Testis (tissue), 2 donors: ENCODE measurements around the gene RGS17.

Experiments
- POLR2A ChIP-seq: fragments of 450-650 bp; IDR thresholded peaks from one replicate; pipeline ENCODE4 v1.6.1; 2017; ENCODE audit warnings: antibody characterized with exemption, mild to moderate bottlenecking, moderate library complexity
- TF ChIP-seq, protein P1 (sequence below), 3 experiments: fragments of 450-650 bp in 2 of 3; fragments of 200-600 bp in 1 of 3; sonication (generic) in 1 of 3; IDR thresholded peaks; one replicate each; pipeline ENCODE4 v1.5.1; 2016 to 2019; ENCODE audit warnings: antibody characterized with exemption in 3 of 3, mild to moderate bottlenecking in 2 of 3, moderate library complexity in 1 of 3

DNA sequence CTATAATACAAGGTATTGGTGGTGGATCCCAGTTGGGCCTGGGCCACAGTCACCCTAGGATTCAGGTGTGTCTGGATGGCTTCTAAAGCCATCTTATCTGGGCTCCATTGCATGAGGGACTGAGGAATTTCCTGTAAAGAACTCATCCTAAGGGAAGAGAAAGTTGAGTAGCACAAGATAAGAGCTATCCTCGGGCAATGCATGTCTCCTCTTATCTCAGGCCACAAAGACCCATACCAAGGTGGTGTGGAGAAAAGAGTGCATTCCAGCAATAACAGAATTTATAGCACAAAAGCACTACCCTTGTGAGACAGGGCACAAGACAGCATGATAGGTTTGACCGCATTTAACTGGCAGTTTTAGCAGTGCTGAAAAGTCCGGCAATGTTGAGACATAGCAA is 114.2 kb downstream of the RGS17 start:
- TF ChIP-seq, protein P1, sequence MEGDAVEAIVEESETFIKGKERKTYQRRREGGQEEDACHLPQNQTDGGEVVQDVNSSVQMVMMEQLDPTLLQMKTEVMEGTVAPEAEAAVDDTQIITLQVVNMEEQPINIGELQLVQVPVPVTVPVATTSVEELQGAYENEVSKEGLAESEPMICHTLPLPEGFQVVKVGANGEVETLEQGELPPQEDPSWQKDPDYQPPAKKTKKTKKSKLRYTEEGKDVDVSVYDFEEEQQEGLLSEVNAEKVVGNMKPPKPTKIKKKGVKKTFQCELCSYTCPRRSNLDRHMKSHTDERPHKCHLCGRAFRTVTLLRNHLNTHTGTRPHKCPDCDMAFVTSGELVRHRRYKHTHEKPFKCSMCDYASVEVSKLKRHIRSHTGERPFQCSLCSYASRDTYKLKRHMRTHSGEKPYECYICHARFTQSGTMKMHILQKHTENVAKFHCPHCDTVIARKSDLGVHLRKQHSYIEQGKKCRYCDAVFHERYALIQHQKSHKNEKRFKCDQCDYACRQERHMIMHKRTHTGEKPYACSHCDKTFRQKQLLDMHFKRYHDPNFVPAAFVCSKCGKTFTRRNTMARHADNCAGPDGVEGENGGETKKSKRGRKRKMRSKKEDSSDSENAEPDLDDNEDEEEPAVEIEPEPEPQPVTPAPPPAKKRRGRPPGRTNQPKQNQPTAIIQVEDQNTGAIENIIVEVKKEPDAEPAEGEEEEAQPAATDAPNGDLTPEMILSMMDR (IDR thresholded peaks at IDR 0.05): no peak
- no peak for TF ChIP-seq POLR2A
